Small intestine (tissue), 7 donors: Measurements from ENCODE around the gene TTLL7. TPM values are rescaled to one million over a fixed set of nuclear protein-coding genes. Genes with fewer than 3 reads are reported as not detected.

ENCODE experiments used
- DNase-seq, 2 donors: peaks; one replicate each; pipeline versions ENCODE4 v3.0.0 to v3.0.0-alpha.2; 2013
- FAIRE-seq: peaks from 2 replicates; lab custom pipeline; 2012; peaks lifted over from hg19 to GRCh38; lab: Jason Lieb, UNC
- H3K27ac ChIP-seq, 3 donors: one replicate each; pipeline ENCODE4 v1.5.1; 2013; ENCODE audit warnings: low read length in 2 of 3, mild to moderate bottlenecking in 2 of 3, control low read depth in 1 of 3, inconsistent platforms in 1 of 3, low read depth in 1 of 3, moderate library complexity in 1 of 3
- H3K27me3 ChIP-seq, 3 donors: one replicate each; pipeline ENCODE4 v1.6.1; 2013; ENCODE audit warnings: low read length in 3 of 3, inconsistent platforms in 1 of 3; ENCODE audit not compliant: control insufficient read depth in 3 of 3, insufficient read depth in 3 of 3
- H3K36me3 ChIP-seq, 3 donors: one replicate each; pipeline ENCODE4 v1.6.1; 2013; ENCODE audit warnings: low read length in 3 of 3, inconsistent platforms in 1 of 3, low read depth in 1 of 3, mild to moderate bottlenecking in 1 of 3, moderate library complexity in 1 of 3; ENCODE audit not compliant: control insufficient read depth in 3 of 3, insufficient read depth in 2 of 3
- H3K4me1 ChIP-seq, 3 donors: one replicate each; pipeline ENCODE4 v1.6.1; 2013; ENCODE audit warnings: low read length in 2 of 3, inconsistent platforms in 1 of 3, low read depth in 1 of 3, mild to moderate bottlenecking in 1 of 3, moderate library complexity in 1 of 3; ENCODE audit not compliant: control insufficient read depth in 3 of 3, insufficient read depth in 2 of 3
- H3K4me3 ChIP-seq, 3 donors: one replicate each; pipeline ENCODE4 v1.5.1; 2013; ENCODE audit warnings: low read length in 3 of 3, control low read depth in 1 of 3, inconsistent platforms in 1 of 3, low read depth in 1 of 3, mild to moderate bottlenecking in 1 of 3, moderate library complexity in 1 of 3
- H3K9me3 ChIP-seq, 2 donors: one replicate each; pipeline ENCODE4 v1.6.1; 2013; ENCODE audit warnings: low read depth in 1 of 2, low read length in 1 of 2; ENCODE audit not compliant: control insufficient read depth in 2 of 2, insufficient read depth in 1 of 2
- WGBS, 3 donors: extraction: QIAGEN DNeasy Blood & Tissue Kit; methylation state at CpG; one replicate each; pipeline ENCODE4 v1.1.7; 2013; 5-methylcytosine and 5-hydroxymethylcytosine counted together
- polyA plus RNA-seq, 4 donors: library from polyadenylated mRNA; stranded (reverse) in 3 of 4; unstranded in 1 of 4; fragments of 200-250 nt in 3 of 4; fragments of 120-200 nt in 1 of 4; gene quantifications; one replicate each; pipeline versions ENCODE4 v1.2.1 to v1.2.3, GENCODE V29; 2013
- donor health status: healthy with polysubstance abuse.
- donor health status: control.
- donor health status: control.
- donor health status: Bipolar disorder and iron deficiency.
- donor health status: healthy.

Gene TTLL7
- polyA plus RNA-seq, 4 donors = 0.54 to 1.8 (median 1.6) TPM; not detected in 1

DNA sequence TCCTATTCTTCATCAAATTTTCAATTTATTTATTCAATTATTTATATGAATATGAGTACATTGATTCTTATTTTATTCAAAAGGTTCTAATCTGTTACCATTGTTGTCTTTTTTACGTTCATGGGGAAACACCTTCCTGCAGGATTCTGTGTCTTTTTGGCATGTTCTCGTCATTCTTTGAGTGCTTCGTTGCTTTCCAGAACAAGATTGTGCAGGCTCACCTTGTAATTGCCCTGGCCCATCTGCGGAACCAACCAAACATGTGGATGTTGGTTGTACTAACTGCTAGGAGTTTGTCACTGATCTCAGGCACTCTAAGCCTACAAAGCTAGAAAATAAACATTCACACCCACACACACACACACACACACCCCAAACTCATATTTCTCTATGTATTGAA is 182.1 kb downstream of the TTLL7 start:
- WGBS, 3 donors = 92 to 100% (median 93%) methylated on average over 4 of the region's 4 CpGs
- Histone ChIP-seq H3K27ac (no peak overlapping the region), H3K36me3 (no peaks in the 10 kb centered on the region), H3K27me3 (no peaks in the 10 kb centered on the region), H3K4me3 (no peak overlapping the region), H3K9me3 (peaks cover 0 to 27% of the 10 kb centered on the region in 2 donors), H3K4me1 (peaks cover 0 to 9% (median 3%) of the 10 kb centered on the region in 3 donors)
- DNase-seq = no peak
- FAIRE-seq = no peak

DNA sequence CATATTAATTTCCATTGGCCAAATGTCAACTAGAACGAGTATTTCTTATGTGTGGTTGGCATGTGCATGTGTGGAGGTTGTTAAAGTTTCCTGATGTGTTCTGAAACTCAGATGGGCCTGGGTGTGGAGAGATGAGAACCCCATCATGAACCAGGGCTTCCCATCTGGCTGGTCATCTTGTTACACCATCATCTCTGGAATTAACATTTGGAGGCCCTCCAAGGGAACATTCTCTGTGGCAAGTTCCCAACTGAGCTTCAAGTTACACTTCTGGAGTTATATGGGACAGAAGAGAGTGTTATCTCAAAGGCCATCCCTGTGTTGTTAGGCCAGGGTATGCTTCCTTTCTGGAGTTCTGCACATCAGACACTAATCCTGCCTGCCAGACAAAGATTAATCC is 183.6 kb downstream of the TTLL7 start:
- peaks cover 0 to 9% (median 3%) of the 10 kb centered on the region in 3 donors for H3K4me1 ChIP-seq
- H3K36me3 ChIP-seq = no peaks in the 10 kb centered on the region
- 40 to 68% (median 55%) methylated on average over 1 of the region's 1 CpG for WGBS, 3 donors
- peaks cover 0 to 20% of the 10 kb centered on the region in 2 donors for H3K9me3 ChIP-seq
- no peak for DNase-seq
- no peaks in the 10 kb centered on the region for H3K27me3 ChIP-seq
- H3K27ac ChIP-seq = no peak overlapping the region
- FAIRE-seq = no peak
- H3K4me3 ChIP-seq = no peak overlapping the region

Other genes with a start within 250 kb of the TTLL7 start
- 10 to 100 TPM in 1 of 4 donors, 1 to 10 TPM in 3; 1.8 to 29.4 (median 7.3) TPM for gene PRKACB, start 145.1 kb upstream of the TTLL7 start, polyA plus RNA-seq